ENCODE results near the gene AR.
A peak's percentile ranks its signal among the peaks of the same experiment; 100 is the strongest.

Gene AR

DNA sequence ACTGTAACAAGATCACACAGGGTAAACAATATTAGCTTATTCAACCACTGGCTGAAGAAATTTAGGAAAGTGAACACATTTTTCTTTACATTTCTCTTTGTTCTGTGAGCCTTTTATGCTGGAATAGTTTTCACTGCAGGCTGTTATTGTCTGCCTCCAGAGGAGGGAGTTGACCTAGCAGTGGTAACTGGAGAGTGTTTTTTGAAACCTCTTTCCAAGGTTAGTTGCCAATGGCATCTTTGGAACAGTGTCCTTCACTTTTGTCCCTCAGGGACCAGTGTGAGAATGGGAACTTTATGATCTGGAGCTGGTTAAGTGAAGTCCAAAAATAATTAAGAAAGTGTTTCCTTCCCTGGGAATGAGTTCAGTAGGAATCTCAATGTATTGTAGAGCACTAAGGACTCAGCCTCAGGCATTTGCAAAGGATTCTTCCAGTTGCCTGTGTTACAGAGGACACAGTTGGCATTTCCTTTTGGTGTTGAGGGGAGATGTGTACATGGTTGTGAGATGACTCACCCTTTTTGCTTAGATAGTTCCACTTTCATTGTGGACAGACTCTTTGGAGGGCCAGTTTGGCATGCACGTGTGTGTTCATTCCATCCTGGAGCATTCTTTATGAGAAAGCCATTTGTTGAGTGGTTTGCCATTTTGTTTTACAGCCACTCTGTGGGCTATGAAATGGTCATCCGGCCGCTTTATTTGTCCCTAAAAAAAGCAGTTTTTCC is 61.3 kb downstream of the AR start:
- TF ChIP-seq, protein P1, sequence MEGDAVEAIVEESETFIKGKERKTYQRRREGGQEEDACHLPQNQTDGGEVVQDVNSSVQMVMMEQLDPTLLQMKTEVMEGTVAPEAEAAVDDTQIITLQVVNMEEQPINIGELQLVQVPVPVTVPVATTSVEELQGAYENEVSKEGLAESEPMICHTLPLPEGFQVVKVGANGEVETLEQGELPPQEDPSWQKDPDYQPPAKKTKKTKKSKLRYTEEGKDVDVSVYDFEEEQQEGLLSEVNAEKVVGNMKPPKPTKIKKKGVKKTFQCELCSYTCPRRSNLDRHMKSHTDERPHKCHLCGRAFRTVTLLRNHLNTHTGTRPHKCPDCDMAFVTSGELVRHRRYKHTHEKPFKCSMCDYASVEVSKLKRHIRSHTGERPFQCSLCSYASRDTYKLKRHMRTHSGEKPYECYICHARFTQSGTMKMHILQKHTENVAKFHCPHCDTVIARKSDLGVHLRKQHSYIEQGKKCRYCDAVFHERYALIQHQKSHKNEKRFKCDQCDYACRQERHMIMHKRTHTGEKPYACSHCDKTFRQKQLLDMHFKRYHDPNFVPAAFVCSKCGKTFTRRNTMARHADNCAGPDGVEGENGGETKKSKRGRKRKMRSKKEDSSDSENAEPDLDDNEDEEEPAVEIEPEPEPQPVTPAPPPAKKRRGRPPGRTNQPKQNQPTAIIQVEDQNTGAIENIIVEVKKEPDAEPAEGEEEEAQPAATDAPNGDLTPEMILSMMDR (IDR thresholded peaks at IDR 0.05; ENCODE audit: low read depth, low read length) = peak; percentile 10
- H3K4me3 ChIP-seq (ENCODE audit: low read depth, low read length) = no peak overlapping the region
- DNase-seq (ENCODE audit: low read depth, low spot score) = peak; percentile 90
- in situ Hi-C loops (cut with HindIII; ENCODE audit: low sequenced_read_pairs) = no loop called here

DNA sequence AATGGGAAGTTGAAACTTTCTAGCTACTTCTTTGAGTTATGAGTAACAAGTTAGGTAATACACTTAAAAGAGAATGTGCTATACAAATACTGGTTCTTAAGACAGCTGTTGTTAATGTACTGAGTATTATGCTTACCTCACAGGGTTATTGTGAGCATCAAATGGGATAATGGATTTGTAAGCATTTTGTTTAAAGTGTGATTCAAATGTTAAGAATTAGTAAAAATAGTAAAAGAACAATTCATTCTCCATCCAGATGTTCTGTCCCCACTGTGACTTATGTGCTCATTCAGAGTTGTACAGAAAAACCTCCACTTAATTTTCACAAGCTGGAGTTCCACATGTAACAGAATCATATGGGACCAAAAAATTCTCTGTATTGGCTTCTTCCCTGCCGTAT is 63.6 kb downstream of the AR start:
- TF ChIP-seq, protein P1 (IDR thresholded peaks at IDR 0.05; ENCODE audit: low read depth, low read length) = no peak
- in situ Hi-C loops (cut with HindIII; ENCODE audit: low sequenced_read_pairs) = no loop called here
- no peak overlapping the region for H3K4me3 ChIP-seq (ENCODE audit: low read depth, low read length)
- DNase-seq (ENCODE audit: low read depth, low spot score) = peak; percentile 53

DNA sequence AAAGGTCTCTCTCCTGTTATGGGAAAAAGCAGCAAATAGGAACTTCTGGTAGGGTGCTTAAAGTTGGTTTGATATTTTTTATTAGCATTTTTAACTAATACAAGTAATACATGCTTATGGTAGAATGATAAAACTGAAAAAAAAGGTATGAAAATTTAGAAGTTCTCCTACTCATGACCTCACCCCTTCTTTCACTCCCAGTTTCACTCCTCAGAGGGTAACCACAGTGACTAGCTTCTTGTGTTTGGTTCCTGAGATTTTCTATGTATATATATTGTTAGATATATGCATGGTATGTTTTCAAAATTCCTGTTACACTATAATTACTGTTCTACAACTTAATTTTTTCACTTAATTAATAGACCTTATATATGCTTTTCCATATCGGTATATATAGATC is 66.5 kb downstream of the AR start:
- in situ Hi-C loops (cut with HindIII; ENCODE audit: low sequenced_read_pairs) = no loop called here
- DNase-seq (ENCODE audit: low read depth, low spot score) = no peak
- no peak overlapping the region for H3K4me3 ChIP-seq (ENCODE audit: low read depth, low read length)
- TF ChIP-seq, protein P1 (IDR thresholded peaks at IDR 0.05; ENCODE audit: low read depth, low read length) = no peak

DNA sequence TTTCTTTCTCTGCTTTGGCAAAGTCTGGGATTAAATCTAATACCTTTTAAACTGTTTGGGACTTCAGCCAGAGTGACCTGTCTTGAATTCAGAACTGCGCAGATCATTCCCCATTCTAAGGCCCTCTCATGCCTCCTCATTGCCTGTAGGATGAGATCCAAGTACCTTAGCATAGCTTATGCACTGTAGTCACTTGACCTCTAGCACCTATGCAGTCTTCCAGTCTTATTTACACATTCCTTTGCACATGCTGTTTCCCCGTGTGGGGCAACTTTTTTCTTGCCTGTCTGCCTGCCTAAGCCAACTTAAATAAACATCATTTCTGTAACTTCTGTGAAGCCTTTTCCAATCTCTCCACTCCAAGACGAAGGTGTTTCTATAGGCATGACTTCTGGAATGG is 68.4 kb downstream of the AR start:
- no peak overlapping the region for H3K4me3 ChIP-seq (ENCODE audit: low read depth, low read length)
- in situ Hi-C loops (cut with HindIII; ENCODE audit: low sequenced_read_pairs) = no loop called here
- TF ChIP-seq, protein P1 (IDR thresholded peaks at IDR 0.05; ENCODE audit: low read depth, low read length) = no peak
- DNase-seq (ENCODE audit: low read depth, low spot score) = peak; percentile 61

DNA sequence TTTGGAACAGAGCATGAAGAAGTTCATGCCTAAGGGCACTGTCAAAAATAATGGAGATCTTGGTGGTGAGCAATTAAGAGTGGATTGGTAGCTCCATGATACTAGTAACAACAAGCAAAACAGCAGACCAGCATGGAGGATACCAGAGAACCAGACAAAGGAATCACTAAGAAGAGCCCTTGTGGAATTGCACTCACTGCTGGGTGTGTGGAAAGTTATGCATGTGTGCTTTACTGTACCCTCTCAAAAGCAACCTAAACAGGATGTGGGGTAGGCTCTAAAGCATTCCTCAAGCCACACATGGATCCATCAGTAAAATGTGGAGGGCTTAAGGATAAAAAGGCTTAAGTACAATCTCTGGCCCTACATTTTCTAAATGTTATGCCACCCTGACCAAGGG is 69.5 kb downstream of the AR start:
- in situ Hi-C loops (cut with HindIII; ENCODE audit: low sequenced_read_pairs) = no loop called here
- no peak for DNase-seq (ENCODE audit: low read depth, low spot score)
- no peak overlapping the region for H3K4me3 ChIP-seq (ENCODE audit: low read depth, low read length)
- TF ChIP-seq, protein P1 (IDR thresholded peaks at IDR 0.05; ENCODE audit: low read depth, low read length) = no peak

DNA sequence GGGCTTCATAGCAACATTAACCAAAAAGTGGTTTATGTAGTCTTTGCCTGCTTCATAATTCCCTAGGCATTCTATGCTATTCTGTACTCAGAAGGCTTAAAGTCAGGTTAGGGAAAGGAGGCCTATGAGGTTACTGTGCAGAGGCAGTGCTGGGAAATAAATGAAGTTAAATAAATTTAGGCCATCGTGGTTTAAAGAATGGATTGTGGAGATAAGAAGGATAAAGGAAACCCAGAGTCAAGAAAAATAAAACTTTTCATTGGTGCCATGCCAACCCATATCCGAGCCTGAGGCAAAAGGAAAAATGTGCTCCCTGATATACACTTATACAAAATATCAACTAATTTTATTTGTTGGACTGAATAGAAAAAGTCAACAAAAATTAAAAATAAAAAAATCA is 70.2 kb downstream of the AR start:
- TF ChIP-seq, protein P1 (IDR thresholded peaks at IDR 0.05; ENCODE audit: low read depth, low read length) = no peak
- H3K4me3 ChIP-seq (ENCODE audit: low read depth, low read length) = no peak overlapping the region
- in situ Hi-C loops (cut with HindIII; ENCODE audit: low sequenced_read_pairs) = no loop called here
- peak; percentile 32 for DNase-seq (ENCODE audit: low read depth, low spot score)

All from astrocyte of the spinal cord (primary cell).